C4-2B (cell line): ENCODE measurements around the gene HIP1R.
"Not testable (repeated sequence)": the region's sequence is repeated elsewhere in the genome, so short reads cannot be mapped to it uniquely, and the experiment has no call there.

ENCODE experiments used
- H3K27ac ChIP-seq: fragments of 450-650 bp; 2 replicates; pipeline ENCODE4 v1.5.1; 2017
- CTCF ChIP-seq: fragments of 450-650 bp; conservative IDR thresholded peaks from 2 replicates; pipeline ENCODE4 v1.5.1; 2017; ENCODE audit warnings: mild to moderate bottlenecking
- ZFX ChIP-seq: fragments of 450-650 bp; IDR thresholded peaks from 2 replicates; pipeline ENCODE4 v1.6.1; 2017

HIP1R gene

GRCh38 chr12:122871851-122872780 lies 36.9 kb downstream of the HIP1R start:
- peak overlapping the region; percentile 89 for H3K27ac ChIP-seq
- TF ChIP-seq ZFX, result no peak
- TF ChIP-seq CTCF, result no peak

DNA sequence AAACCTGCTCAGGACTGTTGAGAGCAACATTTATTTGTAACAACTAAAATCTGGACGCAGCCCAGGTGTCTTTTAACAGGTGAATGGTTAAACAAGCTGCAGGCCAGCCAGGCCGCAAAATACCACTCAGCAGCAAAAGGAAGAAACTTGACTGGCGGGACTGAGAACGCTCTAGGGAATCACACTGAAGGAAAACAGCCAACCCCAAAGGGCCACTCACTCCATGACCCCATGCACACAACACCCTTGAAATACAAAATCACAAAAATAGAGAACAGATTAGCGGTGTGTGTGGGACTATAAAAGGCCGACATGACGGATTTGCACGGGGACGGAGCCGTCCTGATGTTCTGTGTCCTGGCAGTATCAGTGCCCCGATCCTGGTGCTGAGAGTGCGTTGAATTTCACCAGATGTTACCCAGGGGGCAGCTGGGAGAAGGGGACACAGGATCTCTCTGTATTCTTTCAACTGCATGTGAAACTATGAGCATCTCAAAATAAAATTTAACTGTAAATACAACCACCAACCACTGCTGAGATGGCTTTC lies 37.6 kb downstream of the HIP1R start:
- peak overlapping the region; percentile 89 for H3K27ac ChIP-seq
- TF ChIP-seq ZFX, result peak; percentile 45; the same call in 1 of the 2 replicates
- no peak for TF ChIP-seq CTCF

DNA sequence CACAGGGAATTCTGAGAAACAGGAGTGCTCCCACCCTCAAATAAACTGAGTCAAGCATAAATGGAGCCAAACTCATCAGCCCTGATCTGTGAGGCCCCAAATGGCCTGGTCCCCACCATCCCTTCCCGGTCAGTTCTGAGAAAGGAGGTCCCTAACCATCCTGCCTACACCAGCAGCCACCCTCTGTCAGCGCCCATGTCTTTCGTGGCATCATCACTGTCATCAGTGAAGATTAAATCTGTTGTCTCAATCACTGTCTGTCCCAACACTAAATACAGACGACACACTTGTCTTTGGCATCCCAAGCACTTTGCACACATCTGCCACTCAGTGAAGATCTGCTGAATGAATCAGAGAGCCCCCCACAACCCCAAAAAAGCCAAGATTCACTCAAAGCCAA lies 38.3 kb downstream of the HIP1R start:
- TF ChIP-seq CTCF, result no peak
- peak overlapping the region; percentile 89 for H3K27ac ChIP-seq

DNA sequence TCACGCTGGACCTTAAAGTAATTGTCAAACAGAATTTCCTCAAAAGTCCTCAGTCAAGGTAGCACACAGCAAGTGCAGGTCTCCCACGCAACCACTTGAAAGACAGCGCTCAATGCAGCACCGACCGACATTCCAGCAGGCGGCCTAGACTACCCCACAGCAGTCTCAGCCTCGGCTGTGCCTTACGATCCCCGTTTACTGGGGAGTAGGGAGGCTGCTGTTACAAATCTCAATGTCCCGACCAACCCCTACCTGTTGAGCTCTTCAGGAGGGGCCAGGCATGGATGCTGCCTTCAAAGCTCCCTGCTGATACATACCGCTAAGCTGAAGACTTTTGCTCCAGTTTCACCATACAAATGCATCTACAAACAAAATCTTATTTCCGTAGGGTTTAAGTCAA lies 38.8 kb downstream of the HIP1R start:
- no peak for TF ChIP-seq CTCF
- no peak for TF ChIP-seq ZFX
- peak overlapping the region; percentile 89 for H3K27ac ChIP-seq

- no peak for TF ChIP-seq CTCF
- no peak for TF ChIP-seq ZFX
- H3K27ac ChIP-seq, result no peak overlapping the region
These were observed 40.4 kb downstream of the HIP1R start for GRCh38 chr12:122875590-122876220.

GRCh38 chr12:122876281-122876680 lies 41.0 kb downstream of the HIP1R start:
- not testable (repeated sequence) for H3K27ac ChIP-seq

GRCh38 chr12:122876731-122877130 lies 41.5 kb downstream of the HIP1R start:
- no peak overlapping the region for H3K27ac ChIP-seq
- TF ChIP-seq CTCF (no peak), ZFX (no peak)
